ENCODE results near the gene VSIR. TPM values are rescaled to one million over a fixed set of nuclear protein-coding genes. Genes with fewer than 3 reads are reported as not detected.
A peak's percentile ranks its signal among the peaks of the same experiment; 100 is the strongest.

VSIR gene
- total RNA-seq, 1 donor from 2014 or later: 13.6 TPM

DNA sequence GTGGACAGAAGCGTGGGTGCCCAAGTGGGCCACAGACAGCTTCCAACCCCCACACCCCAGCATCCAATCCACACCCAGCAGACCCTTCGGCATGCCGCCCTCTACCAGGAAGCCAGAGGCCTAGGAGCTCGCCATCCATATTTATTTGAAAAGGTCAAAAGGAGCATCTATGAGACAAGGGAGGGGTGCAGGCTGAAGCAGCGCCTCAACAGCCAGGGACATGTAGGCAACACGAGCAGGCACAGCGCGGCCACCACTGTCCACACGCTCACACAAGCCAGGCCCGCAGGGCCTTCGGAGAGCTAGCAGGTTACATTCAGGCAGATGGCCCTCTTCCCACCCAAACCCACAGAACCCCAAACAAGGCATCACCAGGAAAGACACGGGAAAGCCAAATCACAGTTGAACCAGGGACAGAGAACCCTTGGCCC is 43.1 kb upstream of the VSIR start:
- peaks cover 59 to 62% (median 60%) of the 10 kb centered on the region in 3 donors for H3K36me3 ChIP-seq (ENCODE audit: control insufficient read depth in 3 of 3, insufficient read depth in 3 of 3, low read length in 3 of 3)
- H3K4me3 ChIP-seq (ENCODE audit: low read length in 3 of 3): no peak overlapping the region
- no peaks in the 10 kb centered on the region for H3K27me3 ChIP-seq (ENCODE audit: control insufficient read depth in 3 of 3, insufficient read depth in 3 of 3, low read length in 3 of 3)
- peaks cover 13 to 40% (median 22%) of the 10 kb centered on the region in 3 donors for H3K4me1 ChIP-seq (ENCODE audit: control insufficient read depth in 3 of 3, insufficient read depth in 3 of 3, low read length in 3 of 3)
- H3K27ac ChIP-seq (ENCODE audit: low read depth, low read length): no peak overlapping the region
- H3K9me3 ChIP-seq (ENCODE audit: control insufficient read depth in 3 of 3, low read length in 3 of 3): no peaks in the 10 kb centered on the region
- peak overlapping the region in 2 of 3 donors; percentile 8 to 45 for H3K9ac ChIP-seq (ENCODE audit: low read depth in 1 of 3, low read length in 3 of 3)

DNA sequence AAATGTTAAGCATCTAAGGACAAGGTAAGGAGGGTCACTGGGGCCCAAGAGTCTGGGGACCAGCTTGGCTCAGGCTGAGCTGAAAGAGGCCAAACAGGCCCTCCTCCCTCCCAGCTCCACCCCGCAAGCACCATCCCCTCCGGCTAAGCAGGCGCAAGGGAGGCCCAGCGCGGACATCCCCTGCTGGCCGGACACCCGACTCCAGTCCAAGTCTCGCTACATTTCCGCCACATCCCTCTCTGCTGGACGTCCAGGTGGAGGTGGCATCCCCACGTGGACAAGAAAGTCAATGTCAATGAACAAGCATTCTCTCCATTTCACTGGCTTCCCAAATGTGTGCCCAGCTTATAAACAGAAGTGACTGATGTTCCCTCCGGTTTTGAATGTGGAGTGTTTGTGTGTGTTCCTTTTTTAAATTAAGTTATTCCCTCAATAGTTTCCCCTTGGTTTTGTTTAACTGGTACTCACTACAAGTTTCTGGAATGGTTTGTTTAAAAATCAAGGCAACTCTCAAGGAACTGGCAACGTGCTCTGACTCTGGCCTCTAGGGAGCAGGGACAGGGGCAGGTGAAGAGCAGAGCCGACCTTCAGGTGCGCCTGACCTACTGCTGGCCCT is 42.3 kb upstream of the VSIR start:
- no peak overlapping the region for H3K4me3 ChIP-seq (ENCODE audit: low read length in 3 of 3)
- no peak overlapping the region for H3K27ac ChIP-seq (ENCODE audit: low read depth, low read length)
- H3K9me3 ChIP-seq (ENCODE audit: control insufficient read depth in 3 of 3, low read length in 3 of 3): no peaks in the 10 kb centered on the region
- peaks cover 50 to 54% (median 52%) of the 10 kb centered on the region in 3 donors for H3K36me3 ChIP-seq (ENCODE audit: control insufficient read depth in 3 of 3, insufficient read depth in 3 of 3, low read length in 3 of 3)
- H3K4me1 ChIP-seq (ENCODE audit: control insufficient read depth in 3 of 3, insufficient read depth in 3 of 3, low read length in 3 of 3): peaks cover 13 to 40% (median 22%) of the 10 kb centered on the region in 3 donors
- H3K27me3 ChIP-seq (ENCODE audit: control insufficient read depth in 3 of 3, insufficient read depth in 3 of 3, low read length in 3 of 3): no peaks in the 10 kb centered on the region
- H3K9ac ChIP-seq (ENCODE audit: low read depth in 1 of 3, low read length in 3 of 3): peak overlapping the region in 1 of 3 donors; percentile 25

DNA sequence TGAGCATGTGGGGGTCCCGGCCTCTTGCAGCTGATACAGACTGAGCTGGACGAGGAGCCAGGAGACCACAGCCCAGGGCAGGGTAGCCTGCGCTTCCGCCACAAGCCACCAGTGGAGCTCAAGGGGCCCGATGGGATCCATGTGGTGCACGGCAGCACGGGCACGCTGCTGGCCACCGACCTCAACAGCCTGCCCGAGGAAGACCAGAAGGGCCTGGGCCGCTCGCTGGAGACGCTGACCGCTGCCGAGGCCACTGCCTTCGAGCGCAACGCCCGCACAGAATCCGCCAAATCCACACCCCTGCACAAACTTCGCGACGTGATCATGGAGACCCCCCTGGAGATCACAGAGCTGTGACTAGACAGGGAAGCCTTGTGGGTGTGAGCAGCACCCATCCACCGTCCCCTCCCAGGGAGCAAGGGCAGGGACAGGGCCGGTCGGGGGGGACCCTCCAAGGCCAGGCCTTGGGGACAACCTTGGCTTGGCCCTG is 41.6 kb upstream of the VSIR start:
- no peaks in the 10 kb centered on the region for H3K9me3 ChIP-seq (ENCODE audit: control insufficient read depth in 3 of 3, low read length in 3 of 3)
- peaks cover 13 to 40% (median 22%) of the 10 kb centered on the region in 3 donors for H3K4me1 ChIP-seq (ENCODE audit: control insufficient read depth in 3 of 3, insufficient read depth in 3 of 3, low read length in 3 of 3)
- H3K9ac ChIP-seq (ENCODE audit: low read depth in 1 of 3, low read length in 3 of 3): no peak overlapping the region
- H3K27me3 ChIP-seq (ENCODE audit: control insufficient read depth in 3 of 3, insufficient read depth in 3 of 3, low read length in 3 of 3): no peaks in the 10 kb centered on the region
- H3K27ac ChIP-seq (ENCODE audit: low read depth, low read length): no peak overlapping the region
- no peak overlapping the region for H3K4me3 ChIP-seq (ENCODE audit: low read length in 3 of 3)
- peaks cover 45 to 47% (median 46%) of the 10 kb centered on the region in 3 donors for H3K36me3 ChIP-seq (ENCODE audit: control insufficient read depth in 3 of 3, insufficient read depth in 3 of 3, low read length in 3 of 3)

DNA sequence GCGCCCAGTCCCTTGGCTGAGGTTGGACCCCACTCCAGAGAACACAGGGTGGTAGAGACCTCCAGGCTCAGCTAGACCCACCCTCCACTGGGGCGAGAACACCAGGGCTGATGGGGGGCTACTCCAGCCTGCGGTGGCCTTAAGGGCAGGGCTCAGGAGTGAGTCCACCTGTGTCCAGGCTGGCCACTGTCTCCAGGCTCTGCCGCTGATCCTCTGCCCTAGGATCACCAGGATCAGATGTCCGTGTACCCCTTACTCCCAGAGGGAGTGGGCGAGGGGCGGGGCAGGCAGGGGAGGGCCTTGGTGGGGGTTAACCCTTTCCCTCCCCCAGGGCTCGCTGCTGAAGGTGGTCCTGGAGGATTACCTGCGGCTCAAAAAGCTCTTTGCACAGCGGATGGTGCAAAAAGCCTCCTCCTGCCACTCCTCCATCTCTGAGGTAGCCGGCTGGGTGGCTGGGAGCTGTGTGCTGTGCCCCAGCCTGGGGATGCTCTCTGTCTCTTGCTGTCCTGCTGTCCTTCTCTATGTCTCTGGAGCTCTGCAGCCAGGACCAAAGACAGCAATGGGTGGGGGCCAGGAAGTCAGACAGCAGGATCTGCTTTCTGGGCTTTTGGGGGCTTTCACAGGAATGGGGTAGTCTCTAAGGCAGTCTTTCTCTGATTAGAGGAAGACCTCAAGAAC is 39.7 kb upstream of the VSIR start:
- H3K36me3 ChIP-seq (ENCODE audit: control insufficient read depth in 3 of 3, insufficient read depth in 3 of 3, low read length in 3 of 3): peaks cover 26 to 29% (median 26%) of the 10 kb centered on the region in 3 donors
- no peak overlapping the region for H3K27ac ChIP-seq (ENCODE audit: low read depth, low read length)
- H3K4me1 ChIP-seq (ENCODE audit: control insufficient read depth in 3 of 3, insufficient read depth in 3 of 3, low read length in 3 of 3): peaks cover 12 to 29% (median 17%) of the 10 kb centered on the region in 3 donors
- H3K9ac ChIP-seq (ENCODE audit: low read depth in 1 of 3, low read length in 3 of 3): no peak overlapping the region
- no peaks in the 10 kb centered on the region for H3K27me3 ChIP-seq (ENCODE audit: control insufficient read depth in 3 of 3, insufficient read depth in 3 of 3, low read length in 3 of 3)
- no peak overlapping the region for H3K4me3 ChIP-seq (ENCODE audit: low read length in 3 of 3)
- no peaks in the 10 kb centered on the region for H3K9me3 ChIP-seq (ENCODE audit: control insufficient read depth in 3 of 3, low read length in 3 of 3)

DNA sequence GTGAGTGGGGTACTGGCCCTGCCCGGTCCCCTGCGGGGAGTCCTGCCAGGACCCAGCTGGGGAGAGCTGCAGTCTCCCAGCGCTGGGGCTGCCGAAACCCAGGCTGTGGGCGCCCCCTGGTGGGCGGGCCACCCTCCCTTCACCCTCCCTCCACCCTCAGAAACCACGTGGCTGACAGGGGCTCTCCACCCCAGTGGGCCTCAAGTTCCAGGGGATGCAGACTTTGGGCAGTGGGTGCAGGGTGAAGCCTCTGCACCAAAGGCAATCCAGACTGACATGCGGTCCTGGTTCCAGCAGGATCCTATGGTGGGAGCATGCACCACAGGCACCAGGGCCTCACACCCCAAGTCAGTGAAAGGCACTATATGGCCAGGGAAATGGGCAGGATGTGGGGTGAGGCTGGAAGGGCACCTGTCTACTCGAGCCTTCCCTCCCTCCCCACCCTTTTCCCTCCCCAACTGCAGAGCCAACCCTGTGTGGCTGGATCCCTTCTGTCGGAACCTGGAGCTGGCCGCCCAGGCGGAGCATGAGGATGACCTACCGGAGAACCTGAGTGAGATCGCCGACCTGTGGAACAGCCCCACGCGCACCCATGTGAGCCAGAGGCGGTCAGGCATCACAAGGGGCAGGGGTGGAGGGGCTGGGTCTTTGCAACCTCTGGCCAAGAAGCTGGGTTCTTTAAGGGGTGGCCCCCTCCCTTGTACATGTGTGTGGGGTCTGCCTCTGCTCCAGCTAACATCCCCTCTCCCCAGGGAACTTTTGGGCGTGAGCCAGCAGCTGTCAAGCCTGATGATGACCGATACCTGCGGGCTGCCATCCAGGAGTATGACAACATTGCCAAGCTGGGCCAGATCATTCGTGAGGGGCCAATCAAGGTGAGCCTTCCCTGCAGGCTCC is 38.9 kb upstream of the VSIR start:
- Histone ChIP-seq H3K4me3 (ENCODE audit: low read length in 3 of 3) (no peak overlapping the region), H3K4me1 (ENCODE audit: control insufficient read depth in 3 of 3, insufficient read depth in 3 of 3, low read length in 3 of 3) (peaks cover 4 to 21% (median 9%) of the 10 kb centered on the region in 3 donors), H3K27me3 (ENCODE audit: control insufficient read depth in 3 of 3, insufficient read depth in 3 of 3, low read length in 3 of 3) (peaks cover 0 to 5% (median 0%) of the 10 kb centered on the region in 3 donors), H3K36me3 (ENCODE audit: control insufficient read depth in 3 of 3, insufficient read depth in 3 of 3, low read length in 3 of 3) (peaks cover 18 to 21% (median 19%) of the 10 kb centered on the region in 3 donors), H3K9me3 (ENCODE audit: control insufficient read depth in 3 of 3, low read length in 3 of 3) (no peaks in the 10 kb centered on the region), H3K9ac (ENCODE audit: low read depth in 1 of 3, low read length in 3 of 3) (no peak overlapping the region), H3K27ac (ENCODE audit: low read depth, low read length) (no peak overlapping the region)

DNA sequence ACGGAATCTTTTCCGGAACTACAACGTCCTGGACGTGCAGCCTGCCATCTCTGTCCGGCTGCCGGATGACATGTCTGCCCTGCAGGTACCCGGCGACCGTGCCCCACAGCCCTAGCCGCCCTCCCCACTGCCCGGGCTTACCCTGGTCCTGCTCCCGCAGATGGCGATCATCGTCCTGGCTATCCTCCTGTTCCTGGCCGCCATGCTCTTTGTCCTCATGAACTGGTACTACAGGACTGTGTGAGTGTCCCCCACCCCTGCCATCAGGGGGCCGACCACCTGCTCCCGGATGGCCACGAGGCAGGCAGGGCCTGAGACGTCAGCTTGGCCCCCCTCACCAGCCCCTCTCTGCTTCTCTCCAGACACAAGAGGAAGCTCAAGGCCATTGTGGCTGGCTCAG is 38.0 kb upstream of the VSIR start:
- Histone ChIP-seq H3K27me3 (ENCODE audit: control insufficient read depth in 3 of 3, insufficient read depth in 3 of 3, low read length in 3 of 3) (peaks cover 0 to 5% (median 0%) of the 10 kb centered on the region in 3 donors), H3K27ac (ENCODE audit: low read depth, low read length) (no peak overlapping the region), H3K36me3 (ENCODE audit: control insufficient read depth in 3 of 3, insufficient read depth in 3 of 3, low read length in 3 of 3) (peaks cover 9 to 12% (median 11%) of the 10 kb centered on the region in 3 donors), H3K9me3 (ENCODE audit: control insufficient read depth in 3 of 3, low read length in 3 of 3) (no peaks in the 10 kb centered on the region), H3K9ac (ENCODE audit: low read depth in 1 of 3, low read length in 3 of 3) (no peak overlapping the region), H3K4me1 (ENCODE audit: control insufficient read depth in 3 of 3, insufficient read depth in 3 of 3, low read length in 3 of 3) (peaks cover 0 to 12% (median under 1%) of the 10 kb centered on the region in 3 donors), H3K4me3 (ENCODE audit: low read length in 3 of 3) (no peak overlapping the region)

DNA sequence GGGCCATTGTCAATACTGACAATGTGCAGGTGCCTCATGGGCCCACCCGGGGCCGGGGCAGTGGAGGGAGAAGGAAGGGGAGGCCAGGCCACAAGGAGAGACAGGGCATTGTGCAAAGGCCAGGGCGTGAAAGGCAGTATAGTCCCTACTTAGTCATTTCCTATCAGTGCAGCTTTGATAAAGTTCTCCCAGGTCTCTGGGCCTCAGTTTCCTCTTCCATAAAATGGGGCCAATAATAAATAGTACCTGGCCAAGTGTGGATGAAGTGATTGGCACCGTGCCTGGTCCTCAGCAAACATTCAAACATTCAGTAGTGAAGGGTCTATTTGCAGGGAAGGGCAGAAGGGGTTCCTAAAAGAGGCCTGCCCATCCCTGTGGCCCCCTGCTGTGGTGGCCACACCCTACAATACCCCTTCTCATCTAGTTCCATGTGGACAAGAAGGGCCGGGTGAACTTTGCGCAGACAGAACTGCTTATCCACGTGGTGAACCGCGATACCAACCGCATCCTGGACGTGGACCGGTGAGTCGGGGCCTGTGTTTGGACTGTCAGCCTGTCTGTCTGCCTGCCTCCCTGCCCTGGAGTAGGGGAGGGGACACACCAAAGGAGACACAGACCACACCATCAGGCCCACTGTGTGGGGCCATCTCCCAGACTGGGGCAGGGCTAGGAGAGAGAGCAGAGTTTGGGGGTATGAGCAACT is 36.9 kb upstream of the VSIR start:
- H3K36me3 ChIP-seq (ENCODE audit: control insufficient read depth in 3 of 3, insufficient read depth in 3 of 3, low read length in 3 of 3): peaks cover 0 to 4% (median 2%) of the 10 kb centered on the region in 3 donors
- H3K9me3 ChIP-seq (ENCODE audit: control insufficient read depth in 3 of 3, low read length in 3 of 3): no peaks in the 10 kb centered on the region
- no peak overlapping the region for H3K9ac ChIP-seq (ENCODE audit: low read depth in 1 of 3, low read length in 3 of 3)

DNA sequence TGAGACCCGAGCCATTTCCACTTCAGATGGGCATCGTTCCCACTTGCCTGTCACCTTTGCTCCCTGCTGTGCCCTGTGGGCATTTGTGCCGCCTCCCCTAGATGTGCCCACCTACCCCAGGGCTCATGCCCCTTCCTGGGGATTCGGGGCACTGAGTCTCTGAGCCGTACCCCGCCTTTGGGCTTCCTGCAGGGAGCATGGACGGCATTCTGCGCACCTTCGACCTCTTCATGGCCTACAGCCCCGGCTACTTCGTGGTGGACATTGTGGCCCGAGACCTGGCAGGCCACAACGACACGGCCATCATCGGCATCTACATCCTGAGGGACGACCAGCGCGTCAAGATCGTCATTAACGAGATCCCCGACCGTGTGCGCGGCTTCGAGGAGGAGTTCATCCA is 36.3 kb upstream of the VSIR start:
- H3K27me3 ChIP-seq (ENCODE audit: control insufficient read depth in 3 of 3, insufficient read depth in 3 of 3, low read length in 3 of 3): peaks cover 0 to 5% (median 0%) of the 10 kb centered on the region in 3 donors
- no peak overlapping the region for H3K27ac ChIP-seq (ENCODE audit: low read depth, low read length)
- H3K4me1 ChIP-seq (ENCODE audit: control insufficient read depth in 3 of 3, insufficient read depth in 3 of 3, low read length in 3 of 3): peaks cover 0 to 10% (median 0%) of the 10 kb centered on the region in 3 donors
- H3K4me3 ChIP-seq (ENCODE audit: low read length in 3 of 3): no peak overlapping the region
- no peaks in the 10 kb centered on the region for H3K9me3 ChIP-seq (ENCODE audit: control insufficient read depth in 3 of 3, low read length in 3 of 3)
- H3K9ac ChIP-seq (ENCODE audit: low read depth in 1 of 3, low read length in 3 of 3): no peak overlapping the region
- H3K36me3 ChIP-seq (ENCODE audit: control insufficient read depth in 3 of 3, insufficient read depth in 3 of 3, low read length in 3 of 3): peaks cover 0 to under 1% (median 0%) of the 10 kb centered on the region in 3 donors

More for the DNA sequence above, 36.9 kb upstream of the VSIR start:
- Histone ChIP-seq H3K27ac (ENCODE audit: low read depth, low read length) (no peak overlapping the region), H3K4me3 (ENCODE audit: low read length in 3 of 3) (no peak overlapping the region), H3K27me3 (ENCODE audit: control insufficient read depth in 3 of 3, insufficient read depth in 3 of 3, low read length in 3 of 3) (peaks cover 0 to 5% (median 0%) of the 10 kb centered on the region in 3 donors), H3K4me1 (ENCODE audit: control insufficient read depth in 3 of 3, insufficient read depth in 3 of 3, low read length in 3 of 3) (peaks cover 0 to 10% (median 0%) of the 10 kb centered on the region in 3 donors)
